ENCODE data around the gene HRH2.

DNA sequence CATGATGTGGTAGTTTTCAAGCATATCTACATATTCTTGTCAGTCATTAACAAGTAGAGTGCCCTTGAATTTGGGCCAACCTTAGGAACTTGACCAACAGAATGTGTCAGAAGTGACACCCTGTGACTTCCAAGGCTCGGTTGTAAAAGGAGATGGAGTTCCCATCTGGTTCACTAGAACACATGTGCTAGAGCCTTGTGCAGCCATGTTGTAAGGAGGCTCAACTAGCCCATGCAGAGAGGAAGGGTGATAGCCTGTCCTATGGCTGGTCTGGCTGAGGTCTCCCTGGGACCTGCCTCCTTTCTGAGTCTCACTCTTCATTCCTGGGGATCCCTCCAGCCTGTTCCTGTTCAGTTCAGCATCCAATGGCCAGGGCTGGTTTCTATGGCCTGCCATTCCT is 28.1 kb upstream of the HRH2 start:
- TF ChIP-seq TAF1 (IDR thresholded peaks at IDR 0.05; ENCODE audit: borderline replicate concordance, insufficient read depth, low read length) (no peak), POLR2AphosphoS5 (IDR thresholded peaks at IDR 0.05; ENCODE audit: low read depth, low read length) (no peak), SIN3A (IDR thresholded peaks at IDR 0.05; ENCODE audit: borderline replicate concordance, insufficient read depth, low read length) (no peak), FOXP2 (optimal IDR thresholded peaks at IDR 0.05; ENCODE audit: borderline replicate concordance, extremely low read depth, extremely low read length, insufficient read depth) (no peak)
- TF ChIP-seq, protein P1, sequence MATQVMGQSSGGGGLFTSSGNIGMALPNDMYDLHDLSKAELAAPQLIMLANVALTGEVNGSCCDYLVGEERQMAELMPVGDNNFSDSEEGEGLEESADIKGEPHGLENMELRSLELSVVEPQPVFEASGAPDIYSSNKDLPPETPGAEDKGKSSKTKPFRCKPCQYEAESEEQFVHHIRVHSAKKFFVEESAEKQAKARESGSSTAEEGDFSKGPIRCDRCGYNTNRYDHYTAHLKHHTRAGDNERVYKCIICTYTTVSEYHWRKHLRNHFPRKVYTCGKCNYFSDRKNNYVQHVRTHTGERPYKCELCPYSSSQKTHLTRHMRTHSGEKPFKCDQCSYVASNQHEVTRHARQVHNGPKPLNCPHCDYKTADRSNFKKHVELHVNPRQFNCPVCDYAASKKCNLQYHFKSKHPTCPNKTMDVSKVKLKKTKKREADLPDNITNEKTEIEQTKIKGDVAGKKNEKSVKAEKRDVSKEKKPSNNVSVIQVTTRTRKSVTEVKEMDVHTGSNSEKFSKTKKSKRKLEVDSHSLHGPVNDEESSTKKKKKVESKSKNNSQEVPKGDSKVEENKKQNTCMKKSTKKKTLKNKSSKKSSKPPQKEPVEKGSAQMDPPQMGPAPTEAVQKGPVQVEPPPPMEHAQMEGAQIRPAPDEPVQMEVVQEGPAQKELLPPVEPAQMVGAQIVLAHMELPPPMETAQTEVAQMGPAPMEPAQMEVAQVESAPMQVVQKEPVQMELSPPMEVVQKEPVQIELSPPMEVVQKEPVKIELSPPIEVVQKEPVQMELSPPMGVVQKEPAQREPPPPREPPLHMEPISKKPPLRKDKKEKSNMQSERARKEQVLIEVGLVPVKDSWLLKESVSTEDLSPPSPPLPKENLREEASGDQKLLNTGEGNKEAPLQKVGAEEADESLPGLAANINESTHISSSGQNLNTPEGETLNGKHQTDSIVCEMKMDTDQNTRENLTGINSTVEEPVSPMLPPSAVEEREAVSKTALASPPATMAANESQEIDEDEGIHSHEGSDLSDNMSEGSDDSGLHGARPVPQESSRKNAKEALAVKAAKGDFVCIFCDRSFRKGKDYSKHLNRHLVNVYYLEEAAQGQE (IDR thresholded peaks at IDR 0.05; ENCODE audit: insufficient read depth in 1 of 2, low read depth in 2 of 2, low read length in 2 of 2) = no peak
